Fibroblast of mammary gland (primary cell): ENCODE measurements around the gene SEC31B.

Experiments
- DNase-seq: peaks from one replicate; pipeline ENCODE4 v3.0.0-alpha.2; 2010; ENCODE audit warnings: low read depth
- H3K4me3 ChIP-seq: 2 replicates; pipeline ENCODE4 v1.5.1; 2011; ENCODE audit warnings: low read depth, mild to moderate bottlenecking, low read length, moderate library complexity; ENCODE audit not compliant: control insufficient read depth
- TF ChIP-seq, protein P1 (sequence below): conservative IDR thresholded peaks from 2 replicates; pipeline ENCODE4 v1.5.1; 2011; ENCODE audit warnings: low read depth, low read length, inconsistent platforms; ENCODE audit not compliant: control insufficient read depth, insufficient read depth

SEC31B gene

DNA sequence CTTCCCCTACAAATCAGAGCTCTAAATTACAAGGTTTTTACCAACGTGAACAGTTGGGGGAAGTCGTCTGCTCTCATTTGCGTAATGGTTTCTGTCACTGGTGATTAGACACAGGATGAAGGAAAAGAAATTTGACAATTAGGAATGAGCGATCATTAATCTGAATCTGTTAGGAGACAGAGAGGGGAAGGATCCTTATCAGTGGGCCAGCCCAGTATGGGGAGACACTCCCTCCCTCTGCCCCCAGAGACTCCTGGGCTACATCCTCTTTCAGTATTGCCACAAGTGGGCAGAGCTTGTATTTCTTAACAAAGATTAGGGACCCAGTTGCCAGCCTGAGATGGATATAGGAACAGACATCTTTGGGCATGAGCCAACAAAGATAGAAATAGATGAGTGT lies 31.5 kb upstream of the SEC31B start:
- H3K4me3 ChIP-seq, result no peak overlapping the region
- DNase-seq, result no peak
- TF ChIP-seq, protein P1, sequence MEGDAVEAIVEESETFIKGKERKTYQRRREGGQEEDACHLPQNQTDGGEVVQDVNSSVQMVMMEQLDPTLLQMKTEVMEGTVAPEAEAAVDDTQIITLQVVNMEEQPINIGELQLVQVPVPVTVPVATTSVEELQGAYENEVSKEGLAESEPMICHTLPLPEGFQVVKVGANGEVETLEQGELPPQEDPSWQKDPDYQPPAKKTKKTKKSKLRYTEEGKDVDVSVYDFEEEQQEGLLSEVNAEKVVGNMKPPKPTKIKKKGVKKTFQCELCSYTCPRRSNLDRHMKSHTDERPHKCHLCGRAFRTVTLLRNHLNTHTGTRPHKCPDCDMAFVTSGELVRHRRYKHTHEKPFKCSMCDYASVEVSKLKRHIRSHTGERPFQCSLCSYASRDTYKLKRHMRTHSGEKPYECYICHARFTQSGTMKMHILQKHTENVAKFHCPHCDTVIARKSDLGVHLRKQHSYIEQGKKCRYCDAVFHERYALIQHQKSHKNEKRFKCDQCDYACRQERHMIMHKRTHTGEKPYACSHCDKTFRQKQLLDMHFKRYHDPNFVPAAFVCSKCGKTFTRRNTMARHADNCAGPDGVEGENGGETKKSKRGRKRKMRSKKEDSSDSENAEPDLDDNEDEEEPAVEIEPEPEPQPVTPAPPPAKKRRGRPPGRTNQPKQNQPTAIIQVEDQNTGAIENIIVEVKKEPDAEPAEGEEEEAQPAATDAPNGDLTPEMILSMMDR, result no peak

GRCh38 chr10:100544950-100545349 lies 25.3 kb upstream of the SEC31B start:
- no peak for DNase-seq
- no peak overlapping the region for H3K4me3 ChIP-seq
- TF ChIP-seq, protein P1, result no peak

DNA sequence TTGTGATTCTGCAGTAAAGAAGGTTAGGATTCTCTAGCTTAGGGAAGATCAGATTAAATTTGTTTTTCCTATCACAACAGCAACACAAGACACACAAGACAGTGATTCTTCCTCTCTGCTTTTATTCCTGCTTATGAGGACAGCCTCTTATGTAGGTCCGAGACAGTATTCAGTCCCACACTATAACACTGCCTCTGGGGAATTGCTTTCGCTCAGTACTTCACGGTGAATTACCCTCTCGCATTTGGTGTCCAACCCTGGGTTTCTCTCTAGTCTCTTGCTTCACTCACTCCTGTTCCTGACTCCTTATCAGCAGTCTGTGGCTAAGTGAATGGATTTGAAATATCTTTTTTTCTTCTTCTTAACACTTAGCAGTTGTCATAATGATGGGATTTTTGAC lies 17.8 kb upstream of the SEC31B start:
- no peak for DNase-seq
- no peak overlapping the region for H3K4me3 ChIP-seq

DNA sequence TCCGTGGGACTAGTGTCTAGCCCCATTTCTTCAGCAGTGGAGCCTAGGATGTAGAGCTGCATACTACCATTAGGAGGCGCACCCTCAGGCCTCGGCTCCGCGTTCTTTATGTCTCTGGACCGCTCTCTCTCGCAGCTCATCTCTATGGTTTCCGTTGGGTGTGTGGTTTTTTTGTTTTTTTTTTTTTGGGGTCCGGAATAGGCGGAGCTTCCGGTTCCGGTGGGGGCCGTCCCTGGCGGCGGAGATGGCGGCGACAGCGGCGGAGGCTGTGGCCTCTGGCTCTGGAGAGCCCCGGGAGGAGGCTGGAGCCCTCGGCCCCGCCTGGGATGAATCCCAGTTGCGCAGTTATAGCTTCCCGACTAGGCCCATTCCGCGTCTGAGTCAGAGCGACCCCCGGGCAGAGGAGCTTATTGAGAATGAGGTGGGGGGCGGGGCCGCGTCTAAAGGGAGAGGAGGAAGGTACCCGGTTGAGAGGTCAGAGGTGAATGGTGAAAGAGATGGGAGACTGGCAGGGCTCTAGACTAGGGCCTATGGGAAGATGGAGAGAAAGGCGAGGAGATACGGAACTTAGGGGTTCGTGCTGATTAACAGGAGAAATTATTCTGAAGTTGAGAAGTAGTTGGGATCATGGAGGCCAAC lies 16.2 kb upstream of the SEC31B start, which contains the start of gene HIF1AN:
TSS of gene HIF1AN (plus strand) at position 229 of the 639 bp plus-strand sequence. CDS start at position 245, 16 bp downstream.
- DNase-seq, result peak; percentile 95
- peak within 1 kb of the TSS; percentile 82 for H3K4me3 ChIP-seq
- TF ChIP-seq, protein P1, result peak; percentile 96

More for the DNA sequence above, 17.8 kb upstream of the SEC31B start:
- TF ChIP-seq, protein P1, result no peak

- DNase-seq, result no peak
- H3K4me3 ChIP-seq, result peak overlapping the region; percentile 82
- TF ChIP-seq, protein P1, result no peak
Observed at GRCh38 chr10:100535338-100535714, 15.7 kb upstream of the SEC31B start.

GRCh38 chr10:100534726-100535125 lies 15.1 kb upstream of the SEC31B start:
- no peak for DNase-seq
- TF ChIP-seq, protein P1, result no peak
- no peak overlapping the region for H3K4me3 ChIP-seq
